22Rv1 (cell line): ENCODE measurements around the gene DESI1.

Experiments
- H3K27ac ChIP-seq: fragments of 450-650 bp; 2 replicates; pipeline ENCODE4 v1.5.1; 2017
- CTCF ChIP-seq: fragments of 450-650 bp; IDR thresholded peaks from 2 replicates; pipeline ENCODE4 v1.5.1; 2017; ENCODE audit warnings: mild to moderate bottlenecking
- ZFX ChIP-seq: fragments of 450-650 bp; IDR thresholded peaks from 2 replicates; pipeline ENCODE4 v1.6.1; 2017; ENCODE audit warnings: antibody characterized with exemption, borderline replicate concordance

Gene DESI1

GRCh38 chr22:41589391-41590241 lies 31.2 kb downstream of the DESI1 start, which contains the start of gene PMM1:
TSS of gene PMM1 (minus strand) at chr22:41589840. CDS start at chr22:41589805, 35 bp downstream.
- TF ChIP-seq ZFX: no peak
- no peak for TF ChIP-seq CTCF
- peak within 1 kb of the TSS; percentile 93 for H3K27ac ChIP-seq

GRCh38 chr22:41587347-41587723 lies 33.5 kb downstream of the DESI1 start:
- peak overlapping the region; percentile 93 for H3K27ac ChIP-seq
- TF ChIP-seq ZFX: no peak
- no peak for TF ChIP-seq CTCF

GRCh38 chr22:41585898-41586297 lies 34.9 kb downstream of the DESI1 start:
- H3K27ac ChIP-seq: peak overlapping the region; percentile 93; the same call in 1 of the 2 replicates
- TF ChIP-seq CTCF (no peak), ZFX (no peak)

GRCh38 chr22:41584881-41585280 lies 36.0 kb downstream of the DESI1 start:
- TF ChIP-seq ZFX: no peak
- no peak for TF ChIP-seq CTCF
- H3K27ac ChIP-seq: no peak overlapping the region

GRCh38 chr22:41582694-41583093 lies 38.1 kb downstream of the DESI1 start:
- TF ChIP-seq CTCF (no peak), ZFX (no peak)
- no peak overlapping the region for H3K27ac ChIP-seq

GRCh38 chr22:41579997-41580355 lies 40.9 kb downstream of the DESI1 start:
- no peak overlapping the region for H3K27ac ChIP-seq

More at GRCh38 chr22:41579997-41580355, 40.9 kb downstream of the DESI1 start:
- TF ChIP-seq CTCF: no peak
- no peak for TF ChIP-seq ZFX
